HUES48 (cell line): ENCODE data around the gene PPM1L.

Experiments used
- H3K27ac ChIP-seq: one replicate; pipeline ENCODE4 v1.7.0; 2013; ENCODE audit warnings: low read depth, low read length, inconsistent platforms
- H3K27me3 ChIP-seq: 2 replicates; pipeline ENCODE4 v1.6.1; 2013; ENCODE audit warnings: mild to moderate bottlenecking, low read length; ENCODE audit not compliant: control insufficient read depth, insufficient read depth
- H3K36me3 ChIP-seq: 2 replicates; pipeline ENCODE4 v1.6.1; 2013; ENCODE audit warnings: low read length; ENCODE audit not compliant: control insufficient read depth, insufficient read depth
- H3K4me1 ChIP-seq: 2 replicates; pipeline ENCODE4 v1.6.1; 2013; ENCODE audit warnings: mild to moderate bottlenecking, low read length; ENCODE audit not compliant: control insufficient read depth, insufficient read depth
- H3K4me3 ChIP-seq: 2 replicates; pipeline ENCODE4 v1.5.1; 2013; ENCODE audit warnings: mild to moderate bottlenecking, low read depth, low read length
- H3K9ac ChIP-seq: 2 replicates; pipeline ENCODE4 v1.6.1; 2013; ENCODE audit warnings: mild to moderate bottlenecking, low read depth, low read length, moderate library complexity
- H3K9me3 ChIP-seq: 2 replicates; pipeline ENCODE4 v1.6.1; 2013; ENCODE audit warnings: low read length; ENCODE audit not compliant: control insufficient read depth, insufficient read depth

Gene PPM1L

GRCh38 chr3:160808838-160809237 lies 52.8 kb downstream of the PPM1L start:
- no peak overlapping the region for H3K4me3 ChIP-seq
- H3K9me3 ChIP-seq, result no peaks in the 10 kb centered on the region
- no peak overlapping the region for H3K27ac ChIP-seq
- H3K9ac ChIP-seq, result no peak overlapping the region
- no peaks in the 10 kb centered on the region for H3K4me1 ChIP-seq
- H3K27me3 ChIP-seq, result no peaks in the 10 kb centered on the region
- H3K36me3 ChIP-seq, result no peaks in the 10 kb centered on the region

GRCh38 chr3:160809453-160809852 lies 53.4 kb downstream of the PPM1L start:
- Histone ChIP-seq H3K9me3 (no peaks in the 10 kb centered on the region), H3K4me3 (no peak overlapping the region), H3K9ac (no peak overlapping the region), H3K27me3 (no peaks in the 10 kb centered on the region), H3K36me3 (no peaks in the 10 kb centered on the region), H3K27ac (no peak overlapping the region), H3K4me1 (no peaks in the 10 kb centered on the region)

- Histone ChIP-seq H3K27ac (no peak overlapping the region), H3K9me3 (no peaks in the 10 kb centered on the region), H3K36me3 (no peaks in the 10 kb centered on the region), H3K4me3 (no peak overlapping the region), H3K9ac (no peak overlapping the region), H3K27me3 (no peaks in the 10 kb centered on the region), H3K4me1 (peaks cover 6% of the 10 kb centered on the region)
Measured at GRCh38 chr3:160810362-160811236, 54.6 kb downstream of the PPM1L start.

GRCh38 chr3:160811237-160811548 lies 55.2 kb downstream of the PPM1L start:
- Histone ChIP-seq H3K27ac (no peak overlapping the region), H3K9ac (no peak overlapping the region), H3K4me1 (peaks cover 8% of the 10 kb centered on the region), H3K4me3 (no peak overlapping the region), H3K9me3 (no peaks in the 10 kb centered on the region), H3K27me3 (no peaks in the 10 kb centered on the region), H3K36me3 (no peaks in the 10 kb centered on the region)

GRCh38 chr3:160812304-160812703 lies 56.3 kb downstream of the PPM1L start:
- no peak overlapping the region for H3K27ac ChIP-seq
- no peaks in the 10 kb centered on the region for H3K27me3 ChIP-seq
- no peaks in the 10 kb centered on the region for H3K9me3 ChIP-seq
- H3K4me3 ChIP-seq, result no peak overlapping the region
- no peak overlapping the region for H3K9ac ChIP-seq
- H3K36me3 ChIP-seq, result no peaks in the 10 kb centered on the region
- H3K4me1 ChIP-seq, result peaks cover 8% of the 10 kb centered on the region

- H3K4me3 ChIP-seq, result no peak overlapping the region
- H3K4me1 ChIP-seq, result peaks cover 8% of the 10 kb centered on the region
- no peak overlapping the region for H3K27ac ChIP-seq
- H3K27me3 ChIP-seq, result no peaks in the 10 kb centered on the region
- no peak overlapping the region for H3K9ac ChIP-seq
- H3K36me3 ChIP-seq, result no peaks in the 10 kb centered on the region
- H3K9me3 ChIP-seq, result no peaks in the 10 kb centered on the region
Measured at GRCh38 chr3:160815280-160815679, 59.2 kb downstream of the PPM1L start.

- H3K27ac ChIP-seq, result no peak overlapping the region
Measured at GRCh38 chr3:160820022-160820421, 64.0 kb downstream of the PPM1L start.

GRCh38 chr3:160820430-160820829 lies 64.4 kb downstream of the PPM1L start:
- Histone ChIP-seq H3K27me3 (no peaks in the 10 kb centered on the region), H3K36me3 (no peaks in the 10 kb centered on the region), H3K9ac (no peak overlapping the region), H3K4me3 (no peak overlapping the region), H3K9me3 (no peaks in the 10 kb centered on the region), H3K27ac (no peak overlapping the region), H3K4me1 (peaks cover 9% of the 10 kb centered on the region; the same call in 1 of the 2 replicates)

More at GRCh38 chr3:160820022-160820421, 64.0 kb downstream of the PPM1L start:
- peaks cover 9% of the 10 kb centered on the region for H3K4me1 ChIP-seq
- no peaks in the 10 kb centered on the region for H3K36me3 ChIP-seq
- H3K9ac ChIP-seq, result no peak overlapping the region
- H3K9me3 ChIP-seq, result no peaks in the 10 kb centered on the region
- H3K27me3 ChIP-seq, result no peaks in the 10 kb centered on the region
- no peak overlapping the region for H3K4me3 ChIP-seq

- Histone ChIP-seq H3K9me3 (no peaks in the 10 kb centered on the region), H3K9ac (no peak overlapping the region), H3K27ac (no peak overlapping the region), H3K36me3 (no peaks in the 10 kb centered on the region), H3K4me3 (no peak overlapping the region), H3K27me3 (no peaks in the 10 kb centered on the region), H3K4me1 (peaks cover 11% of the 10 kb centered on the region; the same call in 1 of the 2 replicates)
Measured at GRCh38 chr3:160822936-160823335, 66.9 kb downstream of the PPM1L start.

- no peak overlapping the region for H3K4me3 ChIP-seq
- no peak overlapping the region for H3K9ac ChIP-seq
- H3K27ac ChIP-seq, result no peak overlapping the region
- peaks cover 15% of the 10 kb centered on the region for H3K4me1 ChIP-seq
- no peaks in the 10 kb centered on the region for H3K36me3 ChIP-seq
- H3K27me3 ChIP-seq, result no peaks in the 10 kb centered on the region
- H3K9me3 ChIP-seq, result no peaks in the 10 kb centered on the region
Measured at GRCh38 chr3:160825311-160825800, 69.3 kb downstream of the PPM1L start.

- H3K9me3 ChIP-seq, result no peaks in the 10 kb centered on the region
- H3K9ac ChIP-seq, result no peak overlapping the region
- no peaks in the 10 kb centered on the region for H3K27me3 ChIP-seq
- H3K4me1 ChIP-seq, result peaks cover 15% of the 10 kb centered on the region
- H3K27ac ChIP-seq, result no peak overlapping the region
- no peaks in the 10 kb centered on the region for H3K36me3 ChIP-seq
- no peak overlapping the region for H3K4me3 ChIP-seq
Measured at GRCh38 chr3:160826408-160826807, 70.4 kb downstream of the PPM1L start.
